HG03097 (cell line): ENCODE data around the gene SLC35F6.
"Not testable (repeated sequence)": the region's sequence is repeated elsewhere in the genome, so short reads cannot be mapped to it uniquely, and the experiment has no call there.

ENCODE experiments used
- ATAC-seq: cut with Tn5 transposase; IDR thresholded peaks from one replicate; pipeline ENCODE4 v1.9.1; 2021; ENCODE audit not compliant: unreplicated experiment, low FRiP score

Gene SLC35F6

GRCh38 chr2:26730549-26731344, 33.3 kb upstream of the SLC35F6 start:
- ATAC-seq = no peak

- ATAC-seq = no peak
Observed at GRCh38 chr2:26731714-26732113, 32.4 kb upstream of the SLC35F6 start.

- no peak for ATAC-seq
Observed at GRCh38 chr2:26732446-26732845, 31.6 kb upstream of the SLC35F6 start.

- no peak for ATAC-seq
Observed at GRCh38 chr2:26733413-26733812, 30.7 kb upstream of the SLC35F6 start.

GRCh38 chr2:26735097-26735496, 29.0 kb upstream of the SLC35F6 start:
- ATAC-seq = no peak

GRCh38 chr2:26735883-26736588, 28.0 kb upstream of the SLC35F6 start:
- no peak for ATAC-seq

- no peak for ATAC-seq
Observed at GRCh38 chr2:26737221-26737620, 26.9 kb upstream of the SLC35F6 start.

- ATAC-seq = no peak
Observed at GRCh38 chr2:26738481-26738880, 25.6 kb upstream of the SLC35F6 start.

GRCh38 chr2:26739514-26739913, 24.6 kb upstream of the SLC35F6 start:
- ATAC-seq = no peak

GRCh38 chr2:26740346-26740745, 23.7 kb upstream of the SLC35F6 start:
- ATAC-seq = no peak

GRCh38 chr2:26740890-26741302, 23.2 kb upstream of the SLC35F6 start:
- ATAC-seq = no peak

GRCh38 chr2:26742048-26742770, 21.9 kb upstream of the SLC35F6 start:
- no peak for ATAC-seq

GRCh38 chr2:26743852-26744251, 20.2 kb upstream of the SLC35F6 start:
- ATAC-seq = no peak

GRCh38 chr2:26744953-26745352, 19.1 kb upstream of the SLC35F6 start:
- no peak for ATAC-seq

- no peak for ATAC-seq
Observed at GRCh38 chr2:26745609-26746327, 18.3 kb upstream of the SLC35F6 start.

GRCh38 chr2:26746934-26747333, 17.1 kb upstream of the SLC35F6 start:
- ATAC-seq = no peak

- ATAC-seq = not testable (repeated sequence)
Observed at GRCh38 chr2:26749787-26750420, 14.2 kb upstream of the SLC35F6 start.

- not testable (repeated sequence) for ATAC-seq
Observed at GRCh38 chr2:26750467-26750866, 13.6 kb upstream of the SLC35F6 start.

- no peak for ATAC-seq
Observed at GRCh38 chr2:26752656-26753055, 11.4 kb upstream of the SLC35F6 start.

- no peak for ATAC-seq
Observed at GRCh38 chr2:26754539-26754938, 9.5 kb upstream of the SLC35F6 start.
